Spleen (tissue), 11 donors: ENCODE results near the gene NARS2. TPM values are rescaled to one million over a fixed set of nuclear protein-coding genes. Genes with fewer than 3 reads are reported as not detected.
"Not testable (repeated sequence)": the region's sequence is repeated elsewhere in the genome, so short reads cannot be mapped to it uniquely, and the experiment has no call there.

Experiments used
- DNase-seq: peaks from one replicate; pipeline ENCODE4 v3.0.0-alpha.2; 2020
- H3K27ac ChIP-seq, 8 donors: fragments of 200-600 bp; sonication (generic) in 7 of 8; 1 replicate in 4 of 8; 2 replicates in 4 of 8; pipeline versions ENCODE4 v1.5.0 to v1.8.0; 2016 to 2021; ENCODE audit warnings: inconsistent platforms in 4 of 8, mild to moderate bottlenecking in 4 of 8, moderate library complexity in 1 of 8
- H3K27me3 ChIP-seq, 7 donors: fragments of 200-600 bp; sonication (generic) in 6 of 7; replicated peaks in 1 of 7; 1 replicate in 4 of 7; 2 replicates in 3 of 7; pipeline versions ENCODE4 v1.5.0 to v1.8.0; 2016 to 2021; ENCODE audit warnings: inconsistent platforms in 3 of 7, mild to moderate bottlenecking in 1 of 7
- H3K36me3 ChIP-seq, 6 donors: fragments of 200-600 bp; sonication (generic) in 5 of 6; 1 replicate in 4 of 6; 2 replicates in 2 of 6; pipeline versions ENCODE4 v1.5.0 to v1.8.0; 2016 to 2021; ENCODE audit warnings: inconsistent platforms in 2 of 6
- H3K4me1 ChIP-seq, 6 donors: fragments of 200-600 bp; sonication (generic) in 5 of 6; 1 replicate in 3 of 6; 2 replicates in 3 of 6; pipeline versions ENCODE4 v1.5.0 to v1.8.0; 2016 to 2021; ENCODE audit warnings: inconsistent platforms in 3 of 6
- H3K4me3 ChIP-seq, 8 donors: fragments of 200-600 bp; sonication (generic) in 7 of 8; 1 replicate in 4 of 8; 2 replicates in 4 of 8; pipeline versions ENCODE4 v1.5.0 to v1.8.0; 2016 to 2021; ENCODE audit warnings: inconsistent platforms in 4 of 8, mild to moderate bottlenecking in 4 of 8, moderate library complexity in 2 of 8
- H3K9me3 ChIP-seq, 8 donors: fragments of 200-600 bp; sonication (generic) in 7 of 8; 1 replicate in 4 of 8; 2 replicates in 4 of 8; pipeline versions ENCODE4 v1.5.0 to v1.8.0; 2016 to 2021; ENCODE audit warnings: inconsistent platforms in 4 of 8
- CTCF ChIP-seq, 11 experiments: fragments of 200-600 bp in 7 of 11; fragments of 450-650 bp in 4 of 11; sonication (generic) in 4 of 11; IDR thresholded peaks in 8 of 11; conservative IDR thresholded peaks in 3 of 11; 1 replicate in 7 of 11; 2 replicates in 4 of 11; pipeline versions ENCODE4 v1.4.0 to v1.8.0; 2016 to 2021; ENCODE audit warnings: antibody characterized with exemption in 11 of 11, inconsistent platforms in 4 of 11, mild to moderate bottlenecking in 1 of 11
- POLR2A ChIP-seq, 3 donors: fragments of 450-650 bp; IDR thresholded peaks; one replicate each; pipeline ENCODE4 v1.5.1; 2017; ENCODE audit warnings: antibody characterized with exemption in 3 of 3, mild to moderate bottlenecking in 1 of 3
- POLR2AphosphoS5 ChIP-seq, 3 donors: sonication (generic); formaldehyde crosslinking; IDR thresholded peaks; one replicate each; pipeline ENCODE4 v1.5.1; 2017; ENCODE audit warnings: antibody characterized with exemption in 3 of 3
- WGBS, 5 donors: extraction: QIAGEN DNeasy Blood & Tissue Kit in 3 of 5; methylation state at CpG; one replicate each; pipeline versions ENCODE4 v1.1.5 to v1.1.7; 2013 to 2018; 5-methylcytosine and 5-hydroxymethylcytosine counted together
- intact Hi-C: fragments of 100-400 bp; cut with DNase I; formaldehyde crosslinking; loops from one replicate; pipeline ENCODE4 v1.15.0; 2023; ENCODE audit warnings: low total_unique reads
- polyA plus RNA-seq, 3 donors: library from polyadenylated mRNA; stranded (reverse); fragments of 200-250 nt; gene quantifications; one replicate each; pipeline ENCODE4 v1.2.1, GENCODE V29; 2013
- total RNA-seq, 7 donors: library from RNA; depleted of rRNA in 3 of 7; stranded (reverse); fragments of >200 nt in 3 of 7; fragmentation: NEBNext Ultra II Directional in 4 of 7; extraction: Animal tissue kit (Norgen Biotek cat#: 25700) in 4 of 7; gene quantifications; one replicate each; pipeline versions ENCODE4 v1.1.0 to v1.2.1, GENCODE V29; 2016 to 2021
- donor health status: healthy with polysubstance abuse.
- donor health status: DM: no; HTN: no; CAD: no; lungs with moderate emphysema.
- donor health status: DM: no; HTN: no; CAD: no.
- donor health status: Bipolar disorder and iron deficiency.
- donor health status: healthy.
- donor health status: DM: no; HTN: no; CAD: no.
- donor health status: DM: yes; HTN: yes; CAD: no.

Gene NARS2
- total and polyA plus RNA-seq, 10 donors = 11.2 to 19.7 (median 14.6) TPM

DNA sequence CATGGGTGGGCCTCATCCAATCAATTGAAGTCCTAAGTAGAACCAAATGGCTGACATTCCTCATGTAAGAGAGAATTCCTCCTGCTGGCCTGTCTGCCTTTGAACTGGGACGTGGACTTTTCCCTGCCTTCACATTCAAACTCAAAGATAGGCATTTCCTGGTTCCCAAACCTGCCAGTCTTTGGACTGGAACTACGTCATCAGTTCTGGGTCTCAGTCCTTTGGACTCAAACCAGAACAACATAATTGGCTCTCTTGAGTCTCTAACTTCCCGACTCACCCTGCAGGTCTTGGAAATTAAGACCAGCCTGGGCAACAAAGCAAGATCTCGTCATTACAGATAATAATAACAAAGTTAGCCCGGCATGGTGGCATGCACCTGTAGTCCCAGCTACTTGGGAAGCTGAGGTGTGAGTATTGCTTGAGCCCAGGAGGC, 38.7 kb upstream of the NARS2 start:
- WGBS, 5 donors = 80 to 90% (median 83%) methylated on average over 5 of the region's 5 CpGs
- no peaks in the 10 kb centered on the region for H3K36me3 ChIP-seq
- DNase-seq = no peak
- no peak for TF ChIP-seq POLR2AphosphoS5 (IDR thresholded peaks at IDR 0.05)
- H3K4me1 ChIP-seq = no peaks in the 10 kb centered on the region
- H3K9me3 ChIP-seq = peaks cover 0 to 6% (median 0%) of the 10 kb centered on the region in 8 donors
- H3K27ac ChIP-seq = no peak overlapping the region
- no peaks in the 10 kb centered on the region for H3K27me3 ChIP-seq
- no peak overlapping the region for H3K4me3 ChIP-seq
- intact Hi-C loops = no loop called here

- no peaks in the 10 kb centered on the region for H3K27me3 ChIP-seq
- no peaks in the 10 kb centered on the region for H3K4me1 ChIP-seq
- 63 to 74% (median 71%) methylated on average over 4 of the region's 4 CpGs for WGBS, 5 donors
- DNase-seq = no peak
- peaks cover 0 to 6% (median 0%) of the 10 kb centered on the region in 8 donors for H3K9me3 ChIP-seq
- no peaks in the 10 kb centered on the region for H3K36me3 ChIP-seq
- H3K27ac ChIP-seq = no peak overlapping the region
- intact Hi-C loops = no loop called here
- no peak overlapping the region for H3K4me3 ChIP-seq
- no peak for TF ChIP-seq POLR2A (IDR thresholded peaks at IDR 0.05)
- no peak for TF ChIP-seq POLR2AphosphoS5 (IDR thresholded peaks at IDR 0.05)
- no peak for TF ChIP-seq CTCF (IDR thresholded peaks at IDR 0.05 in 8 of 11, conservative IDR thresholded peaks at IDR 0.05 in 3 of 11)
Measured at GRCh38 chr11:78612721-78613377, 38.2 kb upstream of the NARS2 start.

DNA sequence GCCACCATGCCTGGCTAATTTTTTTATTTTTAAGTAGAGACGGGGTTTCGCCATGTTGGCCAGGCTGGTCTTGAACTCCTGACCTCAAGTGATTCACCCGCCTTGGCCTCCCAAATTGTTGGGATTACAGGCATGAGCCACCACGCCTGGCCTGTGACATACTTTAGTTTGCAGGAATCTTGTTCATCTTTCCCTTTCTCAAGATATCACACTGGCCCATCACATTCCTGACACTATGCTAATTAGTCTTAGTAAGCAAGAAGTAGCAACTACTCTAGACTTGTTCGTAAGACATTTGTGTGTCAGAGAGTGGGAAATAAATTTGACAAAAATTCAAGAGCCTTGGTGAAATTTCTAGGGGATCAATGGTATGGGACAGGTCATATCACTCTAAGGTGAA, 34.7 kb upstream of the NARS2 start:
- H3K4me1 ChIP-seq, H3K36me3 ChIP-seq, H3K4me3 ChIP-seq, H3K9me3 ChIP-seq, intact Hi-C loops, DNase-seq, H3K27ac ChIP-seq: not testable (repeated sequence)
- 84 to 95% (median 92%) methylated on average over 5 of the region's 5 CpGs for WGBS, 5 donors
- peaks cover 0 to 17% (median 0%) of the 10 kb centered on the region in 7 donors for H3K27me3 ChIP-seq

- H3K36me3 ChIP-seq = no peaks in the 10 kb centered on the region
- no peaks in the 10 kb centered on the region for H3K9me3 ChIP-seq
- H3K27ac ChIP-seq = no peak overlapping the region
- TF ChIP-seq POLR2AphosphoS5 (IDR thresholded peaks at IDR 0.05) (no peak), POLR2A (IDR thresholded peaks at IDR 0.05) (no peak), CTCF (IDR thresholded peaks at IDR 0.05 in 8 of 11, conservative IDR thresholded peaks at IDR 0.05 in 3 of 11) (no peak)
- no peak for DNase-seq
- no peak overlapping the region for H3K4me3 ChIP-seq
- intact Hi-C loops = no loop called here
- H3K4me1 ChIP-seq = no peaks in the 10 kb centered on the region
- peaks cover 0 to 30% (median 0%) of the 10 kb centered on the region in 7 donors for H3K27me3 ChIP-seq
Measured at GRCh38 chr11:78607696-78608095, 33.0 kb upstream of the NARS2 start.

DNA sequence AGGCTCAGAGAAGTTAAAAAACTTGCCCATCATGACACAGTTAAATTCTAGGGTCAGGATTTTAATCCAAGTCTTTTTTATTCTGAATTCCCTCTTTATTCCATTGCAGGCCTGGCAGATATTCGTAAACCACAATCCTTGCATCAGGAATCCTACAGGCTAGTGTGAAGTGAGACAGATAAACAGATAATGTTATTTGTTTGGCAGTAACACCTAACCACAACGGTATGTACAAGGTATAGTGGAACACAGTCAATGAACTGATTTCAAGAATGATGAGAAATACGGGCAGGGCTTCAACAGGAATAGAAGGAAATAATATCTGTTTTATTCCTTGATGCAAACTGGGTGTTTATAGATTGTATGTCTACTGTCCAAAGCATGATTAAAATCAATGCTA, 32.0 kb upstream of the NARS2 start:
- H3K9me3 ChIP-seq = no peaks in the 10 kb centered on the region
- no peak for DNase-seq
- no peaks in the 10 kb centered on the region for H3K4me1 ChIP-seq
- WGBS, 5 donors = 68 to 92% (median 84%) methylated on average over 3 of the region's 3 CpGs
- H3K4me3 ChIP-seq = no peak overlapping the region
- intact Hi-C loops = no loop called here
- peaks cover 0 to 35% (median 0%) of the 10 kb centered on the region in 7 donors for H3K27me3 ChIP-seq
- H3K36me3 ChIP-seq = no peaks in the 10 kb centered on the region
- H3K27ac ChIP-seq = no peak overlapping the region
- no peak for TF ChIP-seq POLR2A (IDR thresholded peaks at IDR 0.05)
- no peak for TF ChIP-seq CTCF (IDR thresholded peaks at IDR 0.05 in 8 of 11, conservative IDR thresholded peaks at IDR 0.05 in 3 of 11)
- no peak for TF ChIP-seq POLR2AphosphoS5 (IDR thresholded peaks at IDR 0.05)
